GM23338 (cell line): ENCODE measurements around the gene OBSCN. TPM values are rescaled to one million over a fixed set of nuclear protein-coding genes. Genes with fewer than 3 reads are reported as not detected.

Source experiments
- ATAC-seq: fragments of 200-7000 bp; cut with Tn5 transposase; 3 replicates; pipeline ENCODE4 v1.9.1; 2020
- DNase-seq: peaks from one replicate; pipeline ENCODE4 v3.0.0-alpha.2; 2015; ENCODE audit warnings: low spot score
- H2AFZ ChIP-seq: fragments of 200-600 bp; sonication (generic); 2 replicates; pipeline ENCODE4 v1.8.0; 2016; ENCODE audit warnings: antibody characterized with exemption, mild to moderate bottlenecking, moderate library complexity
- H3F3A ChIP-seq: fragments of 200-600 bp; sonication (generic); replicated peaks from 2 replicates; pipeline ENCODE4 v1.8.0; 2017; ENCODE audit warnings: antibody characterized with exemption, mixed run types, low read depth
- H3K27ac ChIP-seq: fragments of 200-600 bp; sonication (generic); 2 replicates; pipeline ENCODE4 v1.6.1; 2016; ENCODE audit warnings: low read depth
- H3K27me3 ChIP-seq: fragments of 200-600 bp; sonication (generic); 2 replicates; pipeline ENCODE4 v1.8.0; 2016; ENCODE audit warnings: mild to moderate bottlenecking, mixed run types, moderate library complexity; ENCODE audit not compliant: insufficient read depth
- H3K36me3 ChIP-seq: fragments of 200-600 bp; sonication (generic); 2 replicates; pipeline ENCODE4 v1.8.0; 2016; ENCODE audit warnings: mild to moderate bottlenecking; ENCODE audit not compliant: insufficient read depth
- H3K4me1 ChIP-seq: fragments of 200-600 bp; sonication (generic); 2 replicates; pipeline ENCODE4 v1.8.0; 2016; ENCODE audit warnings: mild to moderate bottlenecking, moderate library complexity; ENCODE audit not compliant: insufficient read depth
- H3K4me2 ChIP-seq: fragments of 200-600 bp; sonication (generic); 2 replicates; pipeline ENCODE4 v1.7.1; 2017; ENCODE audit warnings: mixed run types
- H3K4me3 ChIP-seq: fragments of 200-600 bp; sonication (generic); 2 replicates; pipeline ENCODE4 v1.6.1; 2016; ENCODE audit warnings: mixed run types
- H3K79me2 ChIP-seq: fragments of 200-600 bp; sonication (generic); replicated peaks from 2 replicates; pipeline ENCODE4 v1.8.0; 2017; ENCODE audit warnings: mild to moderate bottlenecking; ENCODE audit not compliant: insufficient read depth
- H3K9me2 ChIP-seq: fragments of 200-600 bp; sonication (generic); 2 replicates; pipeline ENCODE4 v1.8.0; 2017; ENCODE audit not compliant: insufficient read depth
- H4K20me1 ChIP-seq: fragments of 200-600 bp; sonication (generic); replicated peaks from 2 replicates; pipeline ENCODE4 v1.8.0; 2017; ENCODE audit warnings: mild to moderate bottlenecking; ENCODE audit not compliant: insufficient read depth
- H3K27ac Mint-ChIP-seq: 2 replicates; pipeline ENCODE4 v1.8.0; 2020; ENCODE audit warnings: inconsistent platforms, mild to moderate bottlenecking, moderate library complexity, mixed read lengths
- H3K27me3 Mint-ChIP-seq: 3 replicates; pipeline ENCODE4 v1.8.0; 2022; ENCODE audit warnings: low read depth, mild to moderate bottlenecking, moderate library complexity, mixed read lengths, inconsistent platforms; ENCODE audit not compliant: insufficient read depth, poor library complexity
- H3K36me3 Mint-ChIP-seq: 3 replicates; pipeline ENCODE4 v1.8.0; 2021; ENCODE audit warnings: low read depth, mild to moderate bottlenecking, inconsistent platforms, moderate library complexity, mixed read lengths
- H3K4me1 Mint-ChIP-seq: 3 replicates; pipeline ENCODE4 v1.8.0; 2020; ENCODE audit warnings: mild to moderate bottlenecking, inconsistent platforms, mixed read lengths
- H3K4me3 Mint-ChIP-seq: 3 replicates; pipeline ENCODE4 v1.8.0; 2021; ENCODE audit warnings: moderate library complexity, mild to moderate bottlenecking, inconsistent platforms, mixed read lengths
- H3K9me3 Mint-ChIP-seq: 3 replicates; pipeline ENCODE4 v1.8.0; 2020; ENCODE audit warnings: moderate library complexity, mild to moderate bottlenecking, inconsistent platforms, mixed read lengths
- ZNF114 ChIP-seq: fragments of 250-450 bp; sonication (Bioruptor Pico); IDR thresholded peaks from 2 replicates; pipeline ENCODE4 v1.5.0; 2020; ENCODE audit warnings: mild to moderate bottlenecking, moderate library complexity
- polyA plus RNA-seq: library from polyadenylated mRNA; unstranded; fragments of >200 nt; fragmentation: Nextera tagmentation; extraction: Ambion mirVana; gene quantifications from 2 replicates; pipeline ENCODE4 v1.2.1, GENCODE V29; 2016
- total RNA-seq: library from RNA; depleted of rRNA; stranded (reverse); fragments of >200 nt; shearing (Covaris generic); gene quantifications from 2 replicates; pipeline ENCODE4 v1.2.3, GENCODE V29; 2014
- TF ChIP-seq, protein P1 (sequence below): IDR thresholded peaks from one replicate; pipeline ENCODE4 v1.6.1; 2018; ENCODE audit warnings: antibody characterized with exemption; ENCODE audit not compliant: unreplicated experiment
- TF ChIP-seq, protein P2 (sequence below), 2 experiments: fragments of 200-600 bp in 1 of 2; sonication (generic) in 1 of 2; conservative IDR thresholded peaks; 2 replicates each; pipeline versions ENCODE4 v1.5.1 to v1.6.1; 2016 to 2017; ENCODE audit warnings: antibody characterized with exemption in 2 of 2, low read depth in 2 of 2, mild to moderate bottlenecking in 2 of 2, moderate library complexity in 1 of 2

Gene OBSCN
- total and polyA plus RNA-seq, 2 experiments from 2014 or later, result 8.4 to 38.5 TPM

DNA sequence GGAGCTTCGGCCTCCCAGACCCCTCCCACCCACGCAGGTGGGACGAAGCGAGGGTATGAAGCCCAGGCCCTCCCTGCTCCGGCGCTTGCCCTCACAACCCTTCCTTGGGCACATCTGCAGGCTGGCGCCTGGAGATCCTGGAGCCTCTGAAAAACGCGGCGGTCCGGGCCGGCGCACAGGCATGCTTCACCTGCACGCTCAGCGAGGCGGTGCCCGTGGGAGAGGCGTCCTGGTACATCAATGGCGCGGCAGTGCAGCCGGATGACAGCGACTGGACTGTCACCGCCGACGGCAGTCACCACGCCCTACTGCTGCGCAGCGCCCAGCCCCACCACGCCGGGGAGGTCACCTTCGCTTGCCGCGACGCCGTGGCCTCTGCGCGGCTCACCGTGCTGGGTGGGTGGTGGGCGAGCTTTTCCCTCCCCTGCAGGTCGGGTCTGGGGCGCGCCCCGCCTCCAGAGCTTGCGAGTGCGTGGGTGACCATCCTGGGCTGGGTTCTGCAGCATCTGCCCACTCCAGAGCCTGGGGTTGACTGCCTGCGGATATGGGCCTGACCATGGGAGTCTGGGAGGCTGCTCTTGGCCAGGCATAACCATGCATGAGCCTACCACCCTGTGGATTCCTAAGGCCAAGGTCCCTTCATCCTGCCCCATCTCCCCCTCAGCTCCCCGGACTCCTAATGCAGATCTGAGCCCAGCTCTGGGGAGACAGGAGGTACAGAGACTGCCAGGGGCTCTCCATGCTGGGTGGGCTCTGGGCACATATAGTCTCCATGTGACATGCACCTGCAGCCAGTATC, 108.9 kb downstream of the OBSCN start (continued):
- TF ChIP-seq, protein P1, sequence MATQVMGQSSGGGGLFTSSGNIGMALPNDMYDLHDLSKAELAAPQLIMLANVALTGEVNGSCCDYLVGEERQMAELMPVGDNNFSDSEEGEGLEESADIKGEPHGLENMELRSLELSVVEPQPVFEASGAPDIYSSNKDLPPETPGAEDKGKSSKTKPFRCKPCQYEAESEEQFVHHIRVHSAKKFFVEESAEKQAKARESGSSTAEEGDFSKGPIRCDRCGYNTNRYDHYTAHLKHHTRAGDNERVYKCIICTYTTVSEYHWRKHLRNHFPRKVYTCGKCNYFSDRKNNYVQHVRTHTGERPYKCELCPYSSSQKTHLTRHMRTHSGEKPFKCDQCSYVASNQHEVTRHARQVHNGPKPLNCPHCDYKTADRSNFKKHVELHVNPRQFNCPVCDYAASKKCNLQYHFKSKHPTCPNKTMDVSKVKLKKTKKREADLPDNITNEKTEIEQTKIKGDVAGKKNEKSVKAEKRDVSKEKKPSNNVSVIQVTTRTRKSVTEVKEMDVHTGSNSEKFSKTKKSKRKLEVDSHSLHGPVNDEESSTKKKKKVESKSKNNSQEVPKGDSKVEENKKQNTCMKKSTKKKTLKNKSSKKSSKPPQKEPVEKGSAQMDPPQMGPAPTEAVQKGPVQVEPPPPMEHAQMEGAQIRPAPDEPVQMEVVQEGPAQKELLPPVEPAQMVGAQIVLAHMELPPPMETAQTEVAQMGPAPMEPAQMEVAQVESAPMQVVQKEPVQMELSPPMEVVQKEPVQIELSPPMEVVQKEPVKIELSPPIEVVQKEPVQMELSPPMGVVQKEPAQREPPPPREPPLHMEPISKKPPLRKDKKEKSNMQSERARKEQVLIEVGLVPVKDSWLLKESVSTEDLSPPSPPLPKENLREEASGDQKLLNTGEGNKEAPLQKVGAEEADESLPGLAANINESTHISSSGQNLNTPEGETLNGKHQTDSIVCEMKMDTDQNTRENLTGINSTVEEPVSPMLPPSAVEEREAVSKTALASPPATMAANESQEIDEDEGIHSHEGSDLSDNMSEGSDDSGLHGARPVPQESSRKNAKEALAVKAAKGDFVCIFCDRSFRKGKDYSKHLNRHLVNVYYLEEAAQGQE, result no peak
- no peak for TF ChIP-seq ZNF114
- TF ChIP-seq, protein P2, sequence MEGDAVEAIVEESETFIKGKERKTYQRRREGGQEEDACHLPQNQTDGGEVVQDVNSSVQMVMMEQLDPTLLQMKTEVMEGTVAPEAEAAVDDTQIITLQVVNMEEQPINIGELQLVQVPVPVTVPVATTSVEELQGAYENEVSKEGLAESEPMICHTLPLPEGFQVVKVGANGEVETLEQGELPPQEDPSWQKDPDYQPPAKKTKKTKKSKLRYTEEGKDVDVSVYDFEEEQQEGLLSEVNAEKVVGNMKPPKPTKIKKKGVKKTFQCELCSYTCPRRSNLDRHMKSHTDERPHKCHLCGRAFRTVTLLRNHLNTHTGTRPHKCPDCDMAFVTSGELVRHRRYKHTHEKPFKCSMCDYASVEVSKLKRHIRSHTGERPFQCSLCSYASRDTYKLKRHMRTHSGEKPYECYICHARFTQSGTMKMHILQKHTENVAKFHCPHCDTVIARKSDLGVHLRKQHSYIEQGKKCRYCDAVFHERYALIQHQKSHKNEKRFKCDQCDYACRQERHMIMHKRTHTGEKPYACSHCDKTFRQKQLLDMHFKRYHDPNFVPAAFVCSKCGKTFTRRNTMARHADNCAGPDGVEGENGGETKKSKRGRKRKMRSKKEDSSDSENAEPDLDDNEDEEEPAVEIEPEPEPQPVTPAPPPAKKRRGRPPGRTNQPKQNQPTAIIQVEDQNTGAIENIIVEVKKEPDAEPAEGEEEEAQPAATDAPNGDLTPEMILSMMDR (conservative IDR thresholded peaks at IDR 0.05; ENCODE audit: low read depth in 2 of 2), result no peak

DNA sequence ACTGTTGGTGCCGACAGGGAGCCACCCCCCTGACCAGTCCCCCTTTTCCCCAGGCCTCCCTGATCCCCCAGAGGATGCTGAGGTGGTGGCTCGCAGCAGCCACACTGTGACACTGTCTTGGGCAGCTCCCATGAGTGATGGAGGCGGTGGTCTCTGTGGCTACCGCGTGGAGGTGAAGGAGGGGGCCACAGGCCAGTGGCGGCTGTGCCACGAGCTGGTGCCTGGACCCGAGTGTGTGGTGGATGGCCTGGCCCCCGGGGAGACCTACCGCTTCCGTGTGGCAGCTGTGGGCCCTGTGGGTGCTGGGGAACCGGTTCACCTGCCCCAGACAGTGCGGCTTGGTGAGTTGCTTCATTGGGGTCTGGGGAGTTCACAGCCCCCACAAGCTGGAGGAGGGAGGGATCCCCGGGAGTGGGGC, 109.6 kb downstream of the OBSCN start:
- H3K27ac ChIP-seq, result no peak overlapping the region
- H3K27ac Mint-ChIP-seq, result no peak overlapping the region
- no peak overlapping the region for H3K4me3 ChIP-seq
- no peak overlapping the region for H3K4me3 Mint-ChIP-seq
- no peaks in the 10 kb centered on the region for H3K4me1 ChIP-seq
- H3K9me2 ChIP-seq, result peaks cover 15% of the 10 kb centered on the region
- no peaks in the 10 kb centered on the region for H3F3A ChIP-seq
- H3K36me3 Mint-ChIP-seq, result peaks cover 9% of the 10 kb centered on the region
- DNase-seq, result no peak
- H3K4me2 ChIP-seq, result no peak overlapping the region
- H3K79me2 ChIP-seq, result no peaks in the 10 kb centered on the region
- TF ChIP-seq, protein P2 (conservative IDR thresholded peaks at IDR 0.05; ENCODE audit: low read depth in 2 of 2), result no peak
- TF ChIP-seq, protein P1, result no peak
- peaks cover 8% of the 10 kb centered on the region; the same call in 2 of the 3 replicates for H3K9me3 Mint-ChIP-seq
- H4K20me1 ChIP-seq, result no peaks in the 10 kb centered on the region
- no peaks in the 10 kb centered on the region for H3K4me1 Mint-ChIP-seq
- peaks cover 5% of the 10 kb centered on the region for H3K27me3 Mint-ChIP-seq
- no peaks in the 10 kb centered on the region; the same call in 1 of the 2 replicates for H3K36me3 ChIP-seq
- no peaks in the 10 kb centered on the region for H3K27me3 ChIP-seq
- no peak for ATAC-seq
- no peak overlapping the region for H2AFZ ChIP-seq
